Body of pancreas (tissue), 4 donors: ENCODE results near the gene HOMER2. TPM values are rescaled to one million over a fixed set of nuclear protein-coding genes. Genes with fewer than 3 reads are reported as not detected.

Source experiments
- ATAC-seq: fragments of 150-250 bp; one replicate; pipeline ENCODE4 v1.9.1; 2016
- DNase-seq, 4 donors: peaks; one replicate each; pipeline ENCODE4 v3.0.0-alpha.2; 2019
- H3K27ac ChIP-seq, 4 donors: fragments of 200-600 bp; sonication (generic); 1 replicate in 3 of 4; 2 replicates in 1 of 4; pipeline versions ENCODE4 v1.5.1 to v1.6.1; 2016 to 2019; ENCODE audit warnings: mild to moderate bottlenecking in 1 of 4, mixed read lengths in 1 of 4, moderate library complexity in 1 of 4
- H3K27me3 ChIP-seq, 2 donors: fragments of 200-600 bp; sonication (generic); one replicate each; pipeline ENCODE4 v1.6.0; 2016; ENCODE audit warnings: mild to moderate bottlenecking in 1 of 2
- H3K36me3 ChIP-seq, 2 donors: fragments of 200-600 bp; sonication (generic); replicated peaks in 1 of 2; 2 replicates each; pipeline ENCODE4 v1.5.1; 2016; ENCODE audit warnings: low read depth in 2 of 2; ENCODE audit not compliant: insufficient read depth in 1 of 2
- H3K4me1 ChIP-seq: fragments of 200-600 bp; sonication (generic); one replicate; pipeline ENCODE4 v1.6.0; 2016
- H3K4me3 ChIP-seq, 2 donors: fragments of 200-600 bp; sonication (generic); 1 replicate in 1 of 2; 2 replicates in 1 of 2; pipeline ENCODE4 v1.5.1; 2016 to 2019
- H3K9me3 ChIP-seq, 3 donors: fragments of 200-600 bp; sonication (generic); 1 replicate in 2 of 3; 2 replicates in 1 of 3; pipeline ENCODE4 v1.5.1; 2016
- CTCF ChIP-seq, 7 experiments: fragments of 450-650 bp in 4 of 7; fragments of 200-600 bp in 3 of 7; sonication (generic) in 3 of 7; IDR thresholded peaks; one replicate each; pipeline ENCODE4 v1.5.1; 2016 to 2019; ENCODE audit warnings: antibody characterized with exemption in 7 of 7
- POLR2A ChIP-seq, 3 donors: fragments of 450-650 bp; IDR thresholded peaks; one replicate each; pipeline ENCODE4 v1.6.1; 2016; ENCODE audit warnings: antibody characterized with exemption in 3 of 3, mild to moderate bottlenecking in 2 of 3
- WGBS, 2 donors: methylation state at CpG; one replicate each; pipeline ENCODE4 v1.1.5; 2017; 5-methylcytosine and 5-hydroxymethylcytosine counted together
- intact Hi-C: fragments of 100-400 bp; cut with DNase I; formaldehyde crosslinking; loops from one replicate; pipeline ENCODE4 v1.15.1; 2023
- total RNA-seq, 2 donors: library from RNA; depleted of rRNA; stranded (reverse); fragments of >200 nt; gene quantifications; one replicate each; pipeline ENCODE4 v1.1.0, GENCODE V29; 2016

HOMER2 gene
- total RNA-seq, 2 donors from 2014 or later: 331 to 469 TPM

GRCh38 chr15:82958638-82959037 is 6.1 kb upstream of the HOMER2 start:
- TF ChIP-seq POLR2A (IDR thresholded peaks at IDR 0.05) (no peak), CTCF (IDR thresholded peaks at IDR 0.05) (no peak)
- DNase-seq (peak; percentile 93 to 95 (median 94)), ATAC-seq (peak; percentile 89)
- Histone ChIP-seq H3K9me3 (no peaks in the 10 kb centered on the region), H3K4me3 (no peak overlapping the region), H3K27me3 (no peaks in the 10 kb centered on the region), H3K36me3 (no peaks in the 10 kb centered on the region), H3K27ac (peak overlapping the region; percentile 81 to 95 (median 89)), H3K4me1 (peaks cover 58% of the 10 kb centered on the region)
- WGBS, 2 donors: 18 to 19% methylated on average over 1 of the region's 1 CpG
- intact Hi-C loops: no loop called here

- 6 to 20% methylated on average over 13 of the region's 13 CpGs for WGBS, 2 donors
- peak overlapping the region; percentile 93 to 99 (median 96) for H3K27ac ChIP-seq
Measured at GRCh38 chr15:82951472-82952157, 905 bp downstream of the HOMER2 start.

GRCh38 chr15:82950746-82951370 is 1.7 kb downstream of the HOMER2 start:
- TF ChIP-seq CTCF (IDR thresholded peaks at IDR 0.05) (no peak), POLR2A (IDR thresholded peaks at IDR 0.05) (peak in 2 of 3 donors; percentile 1 to 45)
- WGBS, 2 donors: 11 to 13% methylated on average over 6 of the region's 6 CpGs
- H3K9me3 ChIP-seq: no peaks in the 10 kb centered on the region
- DNase-seq (peak in 1 of 4 donors; percentile 28), ATAC-seq (no peak)
- H3K27me3 ChIP-seq: no peaks in the 10 kb centered on the region
- intact Hi-C loops: no loop called here
- peaks cover 49% of the 10 kb centered on the region for H3K4me1 ChIP-seq
- peak overlapping the region; percentile 64 to 76 for H3K4me3 ChIP-seq
- peak overlapping the region; percentile 93 to 99 (median 96) for H3K27ac ChIP-seq
- no peaks in the 10 kb centered on the region for H3K36me3 ChIP-seq

More at GRCh38 chr15:82951472-82952157, 905 bp downstream of the HOMER2 start:
- Histone ChIP-seq H3K4me3 (peak overlapping the region; percentile 64 to 76), H3K27me3 (no peaks in the 10 kb centered on the region), H3K4me1 (peaks cover 42% of the 10 kb centered on the region), H3K9me3 (no peaks in the 10 kb centered on the region), H3K36me3 (no peaks in the 10 kb centered on the region)
- ATAC-seq (peak; percentile 5), DNase-seq (peak in 3 of 4 donors; percentile 27 to 31 (median 29))
- intact Hi-C loops: no loop called here
- TF ChIP-seq POLR2A (IDR thresholded peaks at IDR 0.05) (peak; percentile 6 to 47 (median 45)), CTCF (IDR thresholded peaks at IDR 0.05) (no peak)

GRCh38 chr15:82950295-82950694 is 2.2 kb downstream of the HOMER2 start:
- WGBS, 2 donors: 10 to 14% methylated on average over 5 of the region's 5 CpGs
- ATAC-seq (no peak), DNase-seq (no peak)
- no peak for TF ChIP-seq CTCF (IDR thresholded peaks at IDR 0.05)
- TF ChIP-seq POLR2A (IDR thresholded peaks at IDR 0.05): no peak
- Histone ChIP-seq H3K4me3 (peak overlapping the region; percentile 64 to 76), H3K36me3 (no peaks in the 10 kb centered on the region), H3K27me3 (no peaks in the 10 kb centered on the region), H3K9me3 (no peaks in the 10 kb centered on the region), H3K4me1 (peaks cover 54% of the 10 kb centered on the region), H3K27ac (peak overlapping the region; percentile 93 to 99 (median 96))
- intact Hi-C loops: no loop called here
